DND-41 (cell line): ENCODE results near the gene MIGA2.

Experiments
- CTCF ChIP-seq: IDR thresholded peaks from 2 replicates; pipeline ENCODE4 v1.5.1; 2012; ENCODE audit warnings: borderline replicate concordance, low read length, moderate library complexity, mild to moderate bottlenecking; ENCODE audit not compliant: poor library complexity, severe bottlenecking; ENCODE audit errors: extremely low read depth
- EZH2 ChIP-seq: IDR thresholded peaks from 3 replicates; pipeline ENCODE4 v1.6.1; 2012; ENCODE audit warnings: borderline replicate concordance, low read depth, mild to moderate bottlenecking, moderate library complexity, low read length, inconsistent platforms; ENCODE audit not compliant: severe bottlenecking

- TF ChIP-seq CTCF (no peak), EZH2 (no peak)
Observed at GRCh38 chr9:129011761-129012181, 24.7 kb upstream of the MIGA2 start.
